ENCODE data around the gene LGMN.

DNA sequence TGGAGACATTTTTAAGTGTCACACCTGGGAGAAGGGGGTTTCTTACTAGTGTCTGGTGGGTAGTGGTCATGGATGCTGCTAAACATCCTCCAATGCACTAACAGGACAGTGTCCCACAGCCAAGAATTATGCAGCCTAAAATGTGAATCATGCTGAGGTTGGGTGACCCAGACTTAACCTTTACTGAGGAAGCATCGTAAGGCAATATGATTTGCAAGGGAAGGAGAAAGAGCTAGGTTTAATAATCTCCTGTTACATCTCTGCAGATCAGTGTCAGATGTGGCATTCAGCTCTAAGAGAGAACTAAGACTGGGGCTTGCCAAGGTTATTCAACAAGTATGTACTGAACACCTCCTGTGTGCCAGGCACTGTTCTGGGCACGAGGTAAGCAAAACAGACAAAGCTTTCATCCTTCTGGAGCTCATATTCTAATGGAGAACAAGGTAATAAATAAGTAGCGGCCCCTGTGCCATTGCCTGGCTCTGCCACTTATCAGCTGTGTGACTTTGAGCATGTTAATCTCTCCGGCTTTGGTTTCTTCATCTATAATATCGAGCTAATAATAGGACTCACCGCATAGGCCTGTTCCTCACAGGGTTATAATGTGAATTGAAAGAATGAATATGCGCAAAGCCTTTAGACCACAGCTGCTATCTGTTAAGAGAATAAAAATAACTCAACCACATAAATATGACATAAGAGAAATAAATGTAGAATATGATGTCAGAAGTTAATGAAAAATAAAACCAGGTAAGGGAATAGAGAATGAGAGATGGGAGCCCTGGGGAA lies 32.2 kb upstream of the LGMN start:
- TF ChIP-seq EP300 (IDR thresholded peaks at IDR 0.05; ENCODE audit: borderline replicate concordance) (no peak), FOXM1 (IDR thresholded peaks at IDR 0.05; ENCODE audit: borderline replicate concordance, low read depth) (no peak), YY1 (IDR thresholded peaks at IDR 0.05; ENCODE audit: low read depth) (no peak), RAD21 (IDR thresholded peaks at IDR 0.05; ENCODE audit: low read depth) (no peak), CEBPB (IDR thresholded peaks at IDR 0.05) (no peak), TCF12 (IDR thresholded peaks at IDR 0.05; ENCODE audit: low read depth) (no peak), CREB1 (IDR thresholded peaks at IDR 0.05; ENCODE audit: low read depth) (no peak), USF1 (IDR thresholded peaks at IDR 0.05) (no peak), MAX (IDR thresholded peaks at IDR 0.05) (no peak), TEAD4 (IDR thresholded peaks at IDR 0.05) (no peak)
- TF ChIP-seq, protein P1, sequence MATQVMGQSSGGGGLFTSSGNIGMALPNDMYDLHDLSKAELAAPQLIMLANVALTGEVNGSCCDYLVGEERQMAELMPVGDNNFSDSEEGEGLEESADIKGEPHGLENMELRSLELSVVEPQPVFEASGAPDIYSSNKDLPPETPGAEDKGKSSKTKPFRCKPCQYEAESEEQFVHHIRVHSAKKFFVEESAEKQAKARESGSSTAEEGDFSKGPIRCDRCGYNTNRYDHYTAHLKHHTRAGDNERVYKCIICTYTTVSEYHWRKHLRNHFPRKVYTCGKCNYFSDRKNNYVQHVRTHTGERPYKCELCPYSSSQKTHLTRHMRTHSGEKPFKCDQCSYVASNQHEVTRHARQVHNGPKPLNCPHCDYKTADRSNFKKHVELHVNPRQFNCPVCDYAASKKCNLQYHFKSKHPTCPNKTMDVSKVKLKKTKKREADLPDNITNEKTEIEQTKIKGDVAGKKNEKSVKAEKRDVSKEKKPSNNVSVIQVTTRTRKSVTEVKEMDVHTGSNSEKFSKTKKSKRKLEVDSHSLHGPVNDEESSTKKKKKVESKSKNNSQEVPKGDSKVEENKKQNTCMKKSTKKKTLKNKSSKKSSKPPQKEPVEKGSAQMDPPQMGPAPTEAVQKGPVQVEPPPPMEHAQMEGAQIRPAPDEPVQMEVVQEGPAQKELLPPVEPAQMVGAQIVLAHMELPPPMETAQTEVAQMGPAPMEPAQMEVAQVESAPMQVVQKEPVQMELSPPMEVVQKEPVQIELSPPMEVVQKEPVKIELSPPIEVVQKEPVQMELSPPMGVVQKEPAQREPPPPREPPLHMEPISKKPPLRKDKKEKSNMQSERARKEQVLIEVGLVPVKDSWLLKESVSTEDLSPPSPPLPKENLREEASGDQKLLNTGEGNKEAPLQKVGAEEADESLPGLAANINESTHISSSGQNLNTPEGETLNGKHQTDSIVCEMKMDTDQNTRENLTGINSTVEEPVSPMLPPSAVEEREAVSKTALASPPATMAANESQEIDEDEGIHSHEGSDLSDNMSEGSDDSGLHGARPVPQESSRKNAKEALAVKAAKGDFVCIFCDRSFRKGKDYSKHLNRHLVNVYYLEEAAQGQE (IDR thresholded peaks at IDR 0.05; ENCODE audit: low read depth), result no peak

Data from Ishikawa (cell line).